HepG2 (cell line): ENCODE results near the gene PPM1M.
"Not testable (repeated sequence)": the region's sequence is repeated elsewhere in the genome, so short reads cannot be mapped to it uniquely, and the experiment has no call there.

Source experiments
- CTCF ChIP-seq: sonication (generic); formaldehyde crosslinking; IDR thresholded peaks from 2 replicates; pipeline ENCODE4 v1.5.0; 2020; ENCODE audit warnings: mild to moderate bottlenecking, missing genetic modification reagents, moderate library complexity
- SIN3A ChIP-seq: IDR thresholded peaks from 2 replicates; pipeline ENCODE4 v1.6.1; 2011; ENCODE audit warnings: low read depth, mild to moderate bottlenecking, control low read depth, low read length, borderline replicate concordance
- TCF12 ChIP-seq, 2 experiments: fragments of 450-650 bp in 1 of 2; sonication (generic) in 1 of 2; formaldehyde crosslinking in 1 of 2; IDR thresholded peaks; 2 replicates each; pipeline versions ENCODE4 v1.6.1 to v1.8.0; 2017 to 2022; ENCODE audit warnings: antibody characterized with exemption in 1 of 2, mild to moderate bottlenecking in 1 of 2, missing genetic modification reagents in 1 of 2, moderate library complexity in 1 of 2
- ZNF318 ChIP-seq: sonication (generic); formaldehyde crosslinking; IDR thresholded peaks from 2 replicates; pipeline ENCODE4 v1.4.0; 2020; ENCODE audit warnings: mild to moderate bottlenecking, missing genetic modification reagents

- TF ChIP-seq SIN3A; ZNF318 (CRISPR knock-in tag); TCF12 (IDR thresholded peaks at IDR 0.05); TCF12 (CRISPR knock-in tag; IDR thresholded peaks at IDR 0.05); CTCF (CRISPR knock-in tag): not testable (repeated sequence)
Measured at GRCh38 chr3:52274781-52275180, 29.2 kb downstream of the PPM1M start.
